K562 (cell line): Measurements from ENCODE around the gene ZFP62. TPM values are rescaled to one million over a fixed set of nuclear protein-coding genes. Genes with fewer than 3 reads are reported as not detected.
A peak's percentile ranks its signal among the peaks of the same experiment; 100 is the strongest.

Experiments
- BRD9 ChIP-seq: fragments of 450-650 bp; IDR thresholded peaks from 2 replicates; pipeline ENCODE4 v1.6.1; 2018; ENCODE audit warnings: low read depth; ENCODE audit not compliant: partially characterized antibody
- E2F1 ChIP-seq: sonication (generic); formaldehyde crosslinking; IDR thresholded peaks from 2 replicates; pipeline ENCODE4 v1.8.1; 2023; ENCODE audit warnings: mild to moderate bottlenecking, missing genetic modification reagents, moderate library complexity
- ETV5 ChIP-seq: sonication (generic); formaldehyde crosslinking; IDR thresholded peaks from 2 replicates; pipeline ENCODE4 v1.4.0; 2020; ENCODE audit warnings: low read depth, mild to moderate bottlenecking, missing genetic modification reagents
- GABPB1 ChIP-seq: sonication (generic); formaldehyde crosslinking; IDR thresholded peaks from 2 replicates; pipeline ENCODE4 v1.8.0; 2022; ENCODE audit warnings: mild to moderate bottlenecking, missing genetic modification reagents
- JUND ChIP-seq, 2 experiments: IDR thresholded peaks; 2 replicates in 1 of 2; 3 replicates in 1 of 2; pipeline ENCODE4 v1.6.1; 2011; ENCODE audit warnings: borderline replicate concordance in 2 of 2, low read depth in 2 of 2, low read length in 2 of 2, improper control_type of control experiment in 1 of 2, missing biosample characterization in 1 of 2, missing genetic modification characterization in 1 of 2, missing genetic modification reagents in 1 of 2
- NCOA1 ChIP-seq: fragments of 450-650 bp; IDR thresholded peaks from 2 replicates; pipeline ENCODE4 v1.6.1; 2016; ENCODE audit warnings: low read depth
- UBTF ChIP-seq, 2 experiments: IDR thresholded peaks; 2 replicates each; pipeline ENCODE4 v1.6.1; 2012; ENCODE audit warnings: improper control_type of control experiment in 2 of 2, low read depth in 2 of 2, low read length in 2 of 2, borderline replicate concordance in 1 of 2
- ZFP91 ChIP-seq: sonication (generic); formaldehyde crosslinking; IDR thresholded peaks from 2 replicates; pipeline ENCODE4 v1.8.0; 2022; ENCODE audit warnings: mild to moderate bottlenecking, missing genetic modification reagents
- ZNF318 ChIP-seq, 2 experiments: fragments of 450-650 bp; IDR thresholded peaks; 2 replicates each; pipeline ENCODE4 v1.6.1; 2016; ENCODE audit warnings: mild to moderate bottlenecking in 2 of 2, borderline replicate concordance in 1 of 2, low read depth in 1 of 2, moderate library complexity in 1 of 2
- polyA plus RNA-seq, 8 experiments: library from polyadenylated mRNA; depleted of rRNA in 4 of 8; stranded (reverse) in 5 of 8; unstranded in 3 of 8; fragments of >200 nt; fragmentation: Nextera tagmentation in 2 of 8; fragmentation: Illumina TruSeq in 1 of 8; extraction: Ambion mirVana in 2 of 8; extraction: Trizol in 1 of 8; gene quantifications; 2 replicates each; pipeline versions ENCODE4 v1.2.1 to v1.2.3, GENCODE V29; 2011 to 2014; ENCODE audit warnings: inconsistent platforms in 1 of 8, missing spikeins in 1 of 8
- total RNA-seq, 7 experiments: library from RNA; depleted of rRNA in 6 of 7; stranded (reverse); fragments of >200 nt in 6 of 7; fragmentation: Illumina TruSeq in 2 of 7; extraction: Trizol in 2 of 7; gene quantifications; 2 replicates each; pipeline versions ENCODE4 v1.2.1 to v1.2.3, GENCODE V29; 2011 to 2021; ENCODE audit warnings: low replicate concordance in 1 of 7

The ZFP62 gene
- total and polyA plus RNA-seq, 9 of the 15 experiments (the other 6 are each of a cell fraction or from before 2014, with no cell fraction given): 12.2 to 37.5 (median 25.0) TPM

GRCh38 chr5:180860887-180861822, at the start of gene ZFP62 (continued):
- 0 out of 2 replicates have a peak, but pooled peaks have one; percentile 14 for TF ChIP-seq ZFP91
- TF ChIP-seq NCOA1: peak; percentile 28; the same call in 1 of the 2 replicates
- TF ChIP-seq UBTF (IDR thresholded peaks at IDR 0.05; ENCODE audit: borderline replicate concordance in 1 of 2, low read depth in 2 of 2, low read length in 2 of 2): peak; percentile 61 to 93
- peak; percentile 94 for TF ChIP-seq GABPB1 (CRISPR knock-in tag)
- 0 out of 2 replicates have a peak, but pooled peaks have one; percentile 28 for TF ChIP-seq E2F1 (CRISPR knock-in tag)
- peak; percentile 84 for TF ChIP-seq ETV5 (CRISPR knock-in tag)
- peak; percentile 55 for TF ChIP-seq JUND (IDR thresholded peaks at IDR 0.05; ENCODE audit: borderline replicate concordance, low read depth, low read length)
- TF ChIP-seq JUND (tag; IDR thresholded peaks at IDR 0.05; ENCODE audit: borderline replicate concordance, low read depth, low read length): no peak
- TF ChIP-seq ZNF318 (IDR thresholded peaks at IDR 0.05; ENCODE audit: borderline replicate concordance in 1 of 2, low read depth in 1 of 2): no peak; a peak in 1 of 4 replicates
- peak; percentile 91 for TF ChIP-seq BRD9
